CD8-positive, alpha-beta memory T cell (primary cell): Measurements from ENCODE around the gene RASGRP4. TPM values are rescaled to one million over a fixed set of nuclear protein-coding genes. Genes with fewer than 3 reads are reported as not detected.

Source experiments
- CTCF ChIA-PET: fragments of 350-600 bp; sonication (Branson Sonifier 250); formaldehyde crosslinking; loops from one replicate; lab custom pipeline; 2021; ENCODE audit warnings: antibody characterized with exemption; lab: Charles Lee
- POLR2A ChIA-PET: fragments of 350-600 bp; sonication (Branson Sonifier 250); formaldehyde crosslinking; loops from one replicate; lab custom pipeline; 2021; ENCODE audit warnings: antibody characterized with exemption; lab: Charles Lee
- DNase-seq, 5 donors: peaks; one replicate each; pipeline versions ENCODE4 v3.0.0 to v3.0.0-alpha.2; 2020 to 2022; ENCODE audit warnings: mixed read lengths in 1 of 5
- H3K27ac ChIP-seq: one replicate; pipeline ENCODE4 v1.7.0; 2013; ENCODE audit warnings: low read depth, mild to moderate bottlenecking, low read length, moderate library complexity
- H3K27me3 ChIP-seq: 2 replicates; pipeline ENCODE4 v1.7.0; 2013; ENCODE audit warnings: low read length, mild to moderate bottlenecking; ENCODE audit not compliant: insufficient read depth, poor library complexity, severe bottlenecking
- H3K36me3 ChIP-seq: 2 replicates; pipeline ENCODE4 v1.7.0; 2013; ENCODE audit warnings: mild to moderate bottlenecking, low read length, moderate library complexity; ENCODE audit not compliant: insufficient read depth
- H3K4me1 ChIP-seq: 2 replicates; pipeline ENCODE4 v1.7.0; 2013; ENCODE audit warnings: mild to moderate bottlenecking, low read length, moderate library complexity; ENCODE audit not compliant: insufficient read depth
- H3K4me3 ChIP-seq: 2 replicates; pipeline ENCODE4 v1.7.0; 2013; ENCODE audit warnings: mild to moderate bottlenecking, low read length
- H3K9me3 ChIP-seq: 2 replicates; pipeline ENCODE4 v1.7.0; 2013; ENCODE audit warnings: mild to moderate bottlenecking, low read length
- H3K27ac Mint-ChIP-seq, 8 donors: one replicate each; pipeline ENCODE4 v1.8.0; 2020 to 2021; ENCODE audit warnings: mixed read lengths in 8 of 8, mild to moderate bottlenecking in 6 of 8, inconsistent platforms in 3 of 8, moderate library complexity in 3 of 8
- H3K27me3 Mint-ChIP-seq, 2 donors: one replicate each; pipeline ENCODE4 v1.8.0; 2020 to 2021; ENCODE audit warnings: mixed read lengths in 2 of 2, mild to moderate bottlenecking in 1 of 2, moderate library complexity in 1 of 2
- H3K36me3 Mint-ChIP-seq, 3 donors: one replicate each; pipeline ENCODE4 v1.8.0; 2020 to 2021; ENCODE audit warnings: mixed read lengths in 3 of 3, inconsistent platforms in 1 of 3, mild to moderate bottlenecking in 1 of 3
- H3K4me1 Mint-ChIP-seq, 3 donors: one replicate each; pipeline ENCODE4 v1.8.0; 2020 to 2021; ENCODE audit warnings: mixed read lengths in 3 of 3, inconsistent platforms in 1 of 3, mild to moderate bottlenecking in 1 of 3
- H3K4me3 Mint-ChIP-seq, 7 donors: one replicate each; pipeline ENCODE4 v1.8.0; 2020 to 2021; ENCODE audit warnings: mixed read lengths in 7 of 7, mild to moderate bottlenecking in 6 of 7, moderate library complexity in 4 of 7, inconsistent platforms in 2 of 7
- H3K9me3 Mint-ChIP-seq, 5 donors: one replicate each; pipeline ENCODE4 v1.8.0; 2020 to 2022; ENCODE audit warnings: mixed read lengths in 5 of 5, mild to moderate bottlenecking in 3 of 5, moderate library complexity in 2 of 5, inconsistent platforms in 1 of 5
- polyA plus RNA-seq: library from polyadenylated mRNA; unstranded; fragments of 300-500 nt; fragmentation: Illumina TruSeq; gene quantifications from one replicate; pipeline ENCODE4 v1.2.3, GENCODE V29; 2021
- total RNA-seq, 2 experiments: library from RNA; stranded (reverse); gene quantifications; one replicate each; pipeline ENCODE4 v1.2.3, GENCODE V29; 2021

RASGRP4 gene
- total and polyA plus RNA-seq, 3 experiments from 2014 or later = 1.8 to 2.0 TPM; not detected in 1

- Mint-ChIP-seq H3K36me3 (no peaks in the 10 kb centered on the region), H3K27ac (peak overlapping the region in 5 of 8 donors; percentile 5 to 54 (median 28)), H3K4me1 (peaks cover 8 to 22% (median 13%) of the 10 kb centered on the region in 3 donors), H3K9me3 (no peaks in the 10 kb centered on the region), H3K4me3 (peak overlapping the region; percentile 69 to 93 (median 84)), H3K27me3 (peaks cover 0 to 9% of the 10 kb centered on the region in 2 donors)
- no peak for DNase-seq
- POLR2A ChIA-PET = interaction anchor here (1.0 kb wide), 2 partner anchors 25 to 27 kb away, joined by 3 to 4 read pairs; partner anchors contain the start of genes CATSPERG and GGN
- no peaks in the 10 kb centered on the region for H3K36me3 ChIP-seq
- no peaks in the 10 kb centered on the region for H3K9me3 ChIP-seq
- no peaks in the 10 kb centered on the region for H3K27me3 ChIP-seq
- peaks cover 12% of the 10 kb centered on the region for H3K4me1 ChIP-seq
- CTCF ChIA-PET = interaction anchor here (0.7 to 2.0 kb wide), 3 partner anchors 26 to 55 kb away, joined by 3 to 7 read pairs (median 5); partner anchors contain the start of genes CATSPERG and FAM98C
- H3K27ac ChIP-seq = no peak overlapping the region
- H3K4me3 ChIP-seq = peak overlapping the region; percentile 39
Measured at GRCh38 chr19:38360839-38361631, 65.0 kb downstream of the RASGRP4 start.

DNA sequence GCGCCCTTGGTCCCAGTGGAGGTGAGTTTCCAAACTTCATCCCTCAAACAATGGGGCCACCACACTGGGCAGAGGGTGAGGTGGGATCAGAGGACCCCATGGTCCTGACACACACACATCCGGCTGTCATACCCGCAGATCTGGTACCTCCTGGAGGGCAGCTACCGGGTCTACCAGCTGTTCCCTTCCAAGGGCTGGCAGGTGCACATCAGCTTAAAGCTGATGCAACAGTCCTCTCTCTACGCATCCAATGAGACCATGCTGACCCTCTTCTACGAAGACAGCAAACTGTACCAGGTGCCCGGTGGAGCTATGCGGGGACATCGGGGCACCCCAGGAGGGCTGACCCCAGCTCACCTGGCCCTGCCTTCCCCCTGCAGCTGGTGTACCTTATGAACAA lies 65.7 kb downstream of the RASGRP4 start:
- no peaks in the 10 kb centered on the region for H3K36me3 ChIP-seq
- no peaks in the 10 kb centered on the region for H3K36me3 Mint-ChIP-seq
- H3K4me1 Mint-ChIP-seq = peaks cover 8 to 22% (median 13%) of the 10 kb centered on the region in 3 donors
- H3K4me3 ChIP-seq = no peak overlapping the region
- H3K4me3 Mint-ChIP-seq = peak overlapping the region; percentile 38 to 87 (median 82)
- H3K9me3 Mint-ChIP-seq = no peaks in the 10 kb centered on the region
- no peak overlapping the region for H3K27ac ChIP-seq
- ChIA-PET CTCF (interaction anchor here (0.7 to 2.0 kb wide), 4 partner anchors 14 to 54 kb away, joined by 3 to 7 read pairs (median 4); partner anchors contain the start of genes CATSPERG, FAM98C and PSMD8), POLR2A (interaction anchor here (1.0 kb wide), 1 partner anchor 24 kb away, joined by 4 read pairs; the partner anchor contains the start of gene CATSPERG)
- H3K27me3 ChIP-seq = no peaks in the 10 kb centered on the region
- H3K9me3 ChIP-seq = no peaks in the 10 kb centered on the region
- no peak for DNase-seq
- no peak overlapping the region for H3K27ac Mint-ChIP-seq
- H3K4me1 ChIP-seq = peaks cover 12% of the 10 kb centered on the region
- peaks cover 0 to 10% of the 10 kb centered on the region in 2 donors for H3K27me3 Mint-ChIP-seq

- no peak for DNase-seq
- H3K9me3 ChIP-seq = no peaks in the 10 kb centered on the region
- Mint-ChIP-seq H3K4me3 (peak overlapping the region in 3 of 7 donors; percentile 43 to 71 (median 43)), H3K9me3 (no peaks in the 10 kb centered on the region), H3K36me3 (no peaks in the 10 kb centered on the region), H3K27ac (peak overlapping the region in 1 of 8 donors; percentile 82), H3K4me1 (peaks cover 8 to 22% (median 13%) of the 10 kb centered on the region in 3 donors), H3K27me3 (peaks cover 0 to 10% of the 10 kb centered on the region in 2 donors)
- no peaks in the 10 kb centered on the region for H3K36me3 ChIP-seq
- no peak overlapping the region for H3K27ac ChIP-seq
- H3K27me3 ChIP-seq = no peaks in the 10 kb centered on the region
- peaks cover 12% of the 10 kb centered on the region for H3K4me1 ChIP-seq
- POLR2A ChIA-PET = no interaction called here
- CTCF ChIA-PET = interaction anchor here (1.6 kb wide), 1 partner anchor 15 kb away, joined by 4 read pairs; the partner anchor contains the start of gene PSMD8
- no peak overlapping the region for H3K4me3 ChIP-seq
Measured at GRCh38 chr19:38359242-38360021, 66.6 kb downstream of the RASGRP4 start.

Other genes starting within 250 kb of the RASGRP4 start
- 1 to 10 TPM in 1 of 2 experiments, under 1 TPM in 1; 0.78 to 1.1 TPM for gene DPF1, start 202.0 kb downstream of the RASGRP4 start, total RNA-seq
- gene DPF1, start 202.0 kb downstream of the RASGRP4 start, polyA plus RNA-seq = not detected
- 1 to 10 TPM in 1 of 2 experiments, under 1 TPM in 1; 0.47 to 1.0 TPM for gene PPP1R14A, start 169.8 kb downstream of the RASGRP4 start, total RNA-seq
- gene PPP1R14A, start 169.8 kb downstream of the RASGRP4 start, polyA plus RNA-seq = not detected
- 10 to 100 TPM; 27.9 to 29.4 TPM for gene SPINT2, start 161.6 kb downstream of the RASGRP4 start, total RNA-seq
- gene SPINT2, start 161.6 kb downstream of the RASGRP4 start, polyA plus RNA-seq = 49.5 TPM
- gene C19orf33, start 122.0 kb downstream of the RASGRP4 start, total RNA-seq = not detected
- gene C19orf33, start 122.0 kb downstream of the RASGRP4 start, polyA plus RNA-seq = 0.90 TPM
- gene YIF1B, start 110.3 kb downstream of the RASGRP4 start, total RNA-seq = 10 to 100 TPM; 57.9 to 60.3 TPM
- 45.4 TPM for gene YIF1B, start 110.3 kb downstream of the RASGRP4 start, polyA plus RNA-seq
- gene KCNK6, start 106.4 kb downstream of the RASGRP4 start, total RNA-seq = 10 to 100 TPM; 10.1 to 11.1 TPM
- gene KCNK6, start 106.4 kb downstream of the RASGRP4 start, polyA plus RNA-seq = 3.6 TPM
- 1 to 10 TPM; 4.3 to 4.6 TPM for gene CATSPERG, start 90.4 kb downstream of the RASGRP4 start, total RNA-seq
- gene CATSPERG, start 90.4 kb downstream of the RASGRP4 start, polyA plus RNA-seq = 0.94 TPM
- 100 to 1,000 TPM; 256 to 267 TPM for gene PSMD8, start 51.6 kb downstream of the RASGRP4 start, total RNA-seq
- 180 TPM for gene PSMD8, start 51.6 kb downstream of the RASGRP4 start, polyA plus RNA-seq
- gene GGN, start 38.2 kb downstream of the RASGRP4 start, total RNA-seq = under 1 TPM in 1 of 2 experiments, not detected in 1; 0.15 TPM
- gene GGN, start 38.2 kb downstream of the RASGRP4 start, polyA plus RNA-seq = not detected
- gene SPRED3, start 37.5 kb downstream of the RASGRP4 start, total RNA-seq = under 1 TPM; 0.33 to 0.66 TPM
- gene SPRED3, start 37.5 kb downstream of the RASGRP4 start, polyA plus RNA-seq = not detected
- gene FAM98C, start 23.1 kb downstream of the RASGRP4 start, total RNA-seq = 10 to 100 TPM; 17.8 to 25.2 TPM
- gene FAM98C, start 23.1 kb downstream of the RASGRP4 start, polyA plus RNA-seq = 16.8 TPM
- gene RYR1, start 7.5 kb upstream of the RASGRP4 start, total RNA-seq = 1 to 10 TPM; 1.4 to 3.3 TPM
- 0.71 TPM for gene RYR1, start 7.5 kb upstream of the RASGRP4 start, polyA plus RNA-seq
- gene MAP4K1, start 191.7 kb upstream of the RASGRP4 start, total RNA-seq = 100 to 1,000 TPM; 161 to 162 TPM
- 178 TPM for gene MAP4K1, start 191.7 kb upstream of the RASGRP4 start, polyA plus RNA-seq
- 100 to 1,000 TPM; 275 to 282 TPM for gene EIF3K, start 193.0 kb upstream of the RASGRP4 start, total RNA-seq
- 401 TPM for gene EIF3K, start 193.0 kb upstream of the RASGRP4 start, polyA plus RNA-seq
- gene ACTN4, start 221.4 kb upstream of the RASGRP4 start, total RNA-seq = 100 to 1,000 TPM; 295 to 314 TPM
- gene ACTN4, start 221.4 kb upstream of the RASGRP4 start, polyA plus RNA-seq = 31.9 TPM